GM12878 (cell line): ENCODE measurements around the gene MAP4K4. TPM values are rescaled to one million over a fixed set of nuclear protein-coding genes. Genes with fewer than 3 reads are reported as not detected.

ENCODE experiments used
- ATAC-seq: fragments of 200-7000 bp; cut with Tn5 transposase; 3 replicates; pipeline ENCODE4 v1.9.1; 2020; ENCODE audit warnings: mild to moderate bottlenecking, moderate library complexity
- BruUV-seq: library from RNA; stranded (reverse); fragments of 400-500 nt; replicated peaks from 2 replicates; lab custom pipeline; 2021; lab: Mats Ljungman, UMichigan
- CTCF ChIA-PET: fragments of 300-600 bp; sonication (Branson Sonifier 250); formaldehyde crosslinking; extraction: SDS; loops from one replicate; lab custom pipeline; 2021; ENCODE audit warnings: inconsistent platforms; lab: Yijun Ruan, JAX
- POLR2A ChIA-PET: fragments of 350-600 bp; formaldehyde crosslinking; extraction: SDS; loops from one replicate; lab custom pipeline; 2021; ENCODE audit warnings: inconsistent platforms; lab: Charles Lee
- RAD21 ChIA-PET: fragments of 300-600 bp; sonication (Branson Sonifier 250); formaldehyde crosslinking; loops from one replicate; lab custom pipeline; 2023; ENCODE audit warnings: antibody characterized with exemption; ENCODE audit not compliant: unreplicated experiment; lab: Charles Lee
- SMC1A ChIA-PET: fragments of 300-600 bp; sonication (Branson Sonifier 250); formaldehyde crosslinking; loops from one replicate; lab custom pipeline; 2023; ENCODE audit not compliant: unreplicated experiment, uncharacterized antibody; lab: Charles Lee
- DNase-seq: peaks from one replicate; pipeline ENCODE4 v3.0.0-alpha.2; 2011; ENCODE audit warnings: low read depth, low spot score
- FAIRE-seq: peaks from 3 replicates; lab custom pipeline; 2011; peaks lifted over from hg19 to GRCh38; lab: Jason Lieb, UNC
- H2AFZ ChIP-seq: 2 replicates; pipeline ENCODE4 v1.6.0; 2011; ENCODE audit warnings: low read depth, low read length, control low read depth; ENCODE audit not compliant: control insufficient read depth
- H3K27ac ChIP-seq: 2 replicates; pipeline ENCODE4 v1.5.1; 2011; ENCODE audit warnings: control low read depth; ENCODE audit not compliant: control insufficient read depth, insufficient read depth
- H3K27me3 ChIP-seq, 2 experiments: replicated peaks in 1 of 2; 2 replicates each; pipeline versions ENCODE4 v1.6.0 to v1.6.1; 2011; ENCODE audit warnings: low read length in 1 of 2; ENCODE audit not compliant: control insufficient read depth in 2 of 2, insufficient read depth in 2 of 2
- H3K36me3 ChIP-seq, 2 experiments: 2 replicates each; pipeline ENCODE4 v1.5.1; 2011; ENCODE audit warnings: low read length in 1 of 2; ENCODE audit not compliant: control insufficient read depth in 2 of 2, insufficient read depth in 2 of 2
- H3K4me1 ChIP-seq: 2 replicates; pipeline ENCODE4 v1.6.1; 2011; ENCODE audit warnings: mild to moderate bottlenecking, low read length, moderate library complexity, mixed read lengths; ENCODE audit not compliant: control insufficient read depth, insufficient read depth
- H3K4me2 ChIP-seq: 2 replicates; pipeline ENCODE4 v1.6.0; 2011; ENCODE audit warnings: control low read depth; ENCODE audit not compliant: control insufficient read depth, insufficient read depth
- H3K4me3 ChIP-seq: fragments of 200-600 bp; sonication (generic); 2 replicates; pipeline ENCODE4 v1.5.1; 2016
- H3K79me2 ChIP-seq: 2 replicates; pipeline ENCODE4 v1.6.0; 2011; ENCODE audit warnings: low read length; ENCODE audit not compliant: control insufficient read depth, insufficient read depth
- H3K9ac ChIP-seq: 2 replicates; pipeline ENCODE4 v1.8.0; 2011; ENCODE audit warnings: low read length, control low read depth, mixed read lengths; ENCODE audit not compliant: control insufficient read depth, insufficient read depth
- H3K9me3 ChIP-seq: replicated peaks from 3 replicates; pipeline ENCODE4 v1.5.1; 2011; ENCODE audit warnings: mild to moderate bottlenecking, low read length; ENCODE audit not compliant: control insufficient read depth, insufficient read depth
- H4K20me1 ChIP-seq: 2 replicates; pipeline ENCODE4 v1.6.0; 2011; ENCODE audit not compliant: control insufficient read depth, insufficient read depth
- BACH1 ChIP-seq: fragments of 450-650 bp; IDR thresholded peaks from 2 replicates; pipeline ENCODE4 v1.6.1; 2017; ENCODE audit warnings: mild to moderate bottlenecking, borderline replicate concordance
- BRCA1 ChIP-seq: IDR thresholded peaks from 2 replicates; pipeline ENCODE4 v1.6.1; 2011; ENCODE audit warnings: low read depth, low read length, improper control_type of control experiment
- CHD4 ChIP-seq: fragments of 200-600 bp; sonication (generic); IDR thresholded peaks from 2 replicates; pipeline ENCODE4 v1.6.1; 2016; ENCODE audit warnings: mild to moderate bottlenecking
- FOXM1 ChIP-seq: IDR thresholded peaks from 2 replicates; pipeline ENCODE4 v1.6.1; 2012; ENCODE audit warnings: low read depth, mild to moderate bottlenecking, inconsistent platforms, low read length, moderate library complexity
- JUNB ChIP-seq: IDR thresholded peaks from 2 replicates; pipeline ENCODE4 v1.6.1; 2016; ENCODE audit warnings: antibody characterized with exemption, mild to moderate bottlenecking
- MYB ChIP-seq: fragments of 150-350 bp; IDR thresholded peaks from 2 replicates; pipeline ENCODE4 v1.6.1; 2014; ENCODE audit warnings: mild to moderate bottlenecking, low read depth, low read length, borderline replicate concordance
- NBN ChIP-seq: fragments of 450-650 bp; IDR thresholded peaks from 2 replicates; pipeline ENCODE4 v1.6.1; 2016
- NFYB ChIP-seq: IDR thresholded peaks from 2 replicates; pipeline ENCODE4 v1.6.1; 2011; ENCODE audit warnings: low read depth, mild to moderate bottlenecking, low read length, improper control_type of control experiment, moderate library complexity; ENCODE audit not compliant: insufficient read depth
- RB1 ChIP-seq: fragments of 450-650 bp; formaldehyde crosslinking; IDR thresholded peaks from 2 replicates; pipeline ENCODE4 v1.6.1; 2017; ENCODE audit warnings: mild to moderate bottlenecking, borderline replicate concordance
- RUNX3 ChIP-seq: IDR thresholded peaks from 2 replicates; pipeline ENCODE4 v1.6.1; 2012; ENCODE audit warnings: low read length, inconsistent platforms
- TARDBP ChIP-seq: IDR thresholded peaks from 2 replicates; pipeline ENCODE4 v1.6.1; 2016; ENCODE audit warnings: borderline replicate concordance
- USF1 ChIP-seq: IDR thresholded peaks from 2 replicates; pipeline ENCODE4 v1.6.1; 2011; ENCODE audit warnings: borderline replicate concordance, low read depth, mild to moderate bottlenecking, moderate library complexity, mixed read lengths, low read length; ENCODE audit not compliant: insufficient read depth; ENCODE audit errors: extremely low read length
- ZNF217 ChIP-seq: fragments of 450-650 bp; IDR thresholded peaks from 2 replicates; pipeline ENCODE4 v1.6.1; 2017; ENCODE audit warnings: antibody characterized with exemption, mild to moderate bottlenecking
- ZNF592 ChIP-seq: fragments of 450-650 bp; IDR thresholded peaks from 2 replicates; pipeline ENCODE4 v1.6.1; 2017; ENCODE audit warnings: mild to moderate bottlenecking, moderate library complexity
- WGBS: methylation state at CpG from one replicate; pipeline ENCODE4 v1.1.6; 2016; ENCODE audit warnings: low lambda C conversion rate; ENCODE audit not compliant: insufficient replicate concordance, insufficient coverage; ENCODE audit errors: missing lambda C conversion rate; 5-methylcytosine and 5-hydroxymethylcytosine counted together
- in situ Hi-C: fragments of 300-500 bp; cut with MboI; formaldehyde crosslinking; loops from 9 replicates; pipeline ENCODE4 v1.14.3; 2018; ENCODE audit warnings: mixed read lengths
- intact Hi-C: fragments of 100-400 bp; cut with micrococcal nuclease; formaldehyde crosslinking; loops from one replicate; pipeline ENCODE4 v1.14.2; 2022; ENCODE audit not compliant: unreplicated experiment
- polyA plus RNA-seq, 11 experiments: library from polyadenylated mRNA; depleted of rRNA in 4 of 11; unstranded in 6 of 11; stranded (reverse) in 5 of 11; fragments of >200 nt; fragmentation: Nextera tagmentation in 4 of 11; fragmentation: Illumina TruSeq in 1 of 11; extraction: Ambion mirVana in 4 of 11; extraction: Trizol in 1 of 11; gene quantifications; 1 replicate in 1 of 11; 2 replicates in 10 of 11; pipeline versions ENCODE4 v1.2.1 to v1.2.3, GENCODE V29; 2011 to 2016; ENCODE audit warnings: inconsistent platforms in 2 of 11, missing spikeins in 2 of 11, low read depth in 1 of 11
- total RNA-seq, 4 experiments: library from RNA; depleted of rRNA in 3 of 4; stranded (reverse); fragments of >200 nt in 3 of 4; fragmentation: Illumina TruSeq in 1 of 4; extraction: Trizol in 1 of 4; gene quantifications; 2 replicates each; pipeline versions ENCODE4 v1.2.1 to v1.2.3, GENCODE V29; 2013 to 2021

Gene MAP4K4
- total and polyA plus RNA-seq, 10 of the 15 experiments (the other 5 are each of a cell fraction or from before 2014, with no cell fraction given) = 1.9 to 50.4 (median 9.7) TPM

GRCh38 chr2:101843048-101843447 is 145.5 kb downstream of the MAP4K4 start:
- TF ChIP-seq FOXM1 (no peak), CHD4 (no peak), ZNF217 (no peak), NBN (no peak), BRCA1 (no peak), JUNB (no peak), MYB (no peak), TARDBP (no peak), NFYB (no peak), USF1 (no peak), RB1 (no peak), ZNF592 (no peak), RUNX3 (no peak), BACH1 (no peak)
- RAD21 ChIA-PET = no interaction called here
- Histone ChIP-seq H2AFZ (no peak overlapping the region), H3K36me3 (peaks cover 0 to 1% of the 10 kb centered on the region in 2 experiments; a peak in 1 of 4 replicates), H3K4me1 (no peaks in the 10 kb centered on the region), H4K20me1 (no peaks in the 10 kb centered on the region), H3K9ac (no peak overlapping the region), H3K27ac (no peak overlapping the region), H3K79me2 (no peaks in the 10 kb centered on the region), H3K4me3 (no peak overlapping the region), H3K4me2 (no peak overlapping the region), H3K9me3 (no peaks in the 10 kb centered on the region), H3K27me3 (no peaks in the 10 kb centered on the region)
- POLR2A ChIA-PET = no interaction called here
- FAIRE-seq = no peak
- WGBS = 59% methylated on average over 2 of the region's 2 CpGs
- DNase-seq = no peak
- intact Hi-C loops (no loop called here), in situ Hi-C loops (no loop called here)
- SMC1A ChIA-PET = no interaction called here
- no TSS peak for BruUV-seq
- no peak for ATAC-seq
- CTCF ChIA-PET = no interaction called here
